Astrocyte of the spinal cord (primary cell): Measurements from ENCODE around the gene ALDH1A3.
A peak's percentile ranks its signal among the peaks of the same experiment; 100 is the strongest.

Experiments
- DNase-seq: peaks from one replicate; pipeline ENCODE4 v3.0.0; 2011; ENCODE audit warnings: low read depth, low spot score
- H3K4me3 ChIP-seq: 2 replicates; pipeline ENCODE4 v1.5.1; 2011; ENCODE audit warnings: low read depth, mild to moderate bottlenecking, low read length, moderate library complexity
- CTCF ChIP-seq: IDR thresholded peaks from 2 replicates; pipeline ENCODE4 v1.5.1; 2012; ENCODE audit warnings: low read depth, mild to moderate bottlenecking, low read length, inconsistent platforms
- in situ Hi-C: cut with HindIII; loops from 2 replicates; pipeline ENCODE4 v1.10.0; 2017; ENCODE audit warnings: low sequenced_read_pairs

The ALDH1A3 gene

GRCh38 chr15:100875976-100876375 is 3.7 kb upstream of the ALDH1A3 start:
- TF ChIP-seq CTCF = no peak
- in situ Hi-C loops = no loop called here
- DNase-seq = no peak
- H3K4me3 ChIP-seq = no peak overlapping the region

GRCh38 chr15:100877551-100877950 is 2.1 kb upstream of the ALDH1A3 start:
- in situ Hi-C loops = no loop called here
- DNase-seq = no peak
- TF ChIP-seq CTCF = no peak
- no peak overlapping the region for H3K4me3 ChIP-seq

- TF ChIP-seq CTCF = no peak
- in situ Hi-C loops = no loop called here
- no peak overlapping the region for H3K4me3 ChIP-seq
- no peak for DNase-seq
Measured at GRCh38 chr15:100878130-100878529, 1.5 kb upstream of the ALDH1A3 start.

- no peak for TF ChIP-seq CTCF
- no peak for DNase-seq
- H3K4me3 ChIP-seq = peak overlapping the region; percentile 18
- in situ Hi-C loops = no loop called here
Measured at GRCh38 chr15:100878648-100879047, 983 bp upstream of the ALDH1A3 start.

GRCh38 chr15:100879061-100879463 is 569 bp upstream of the ALDH1A3 start:
- H3K4me3 ChIP-seq = peak overlapping the region; percentile 48
- in situ Hi-C loops = no loop called here
- DNase-seq = no peak
- TF ChIP-seq CTCF = no peak

GRCh38 chr15:100880139-100880896 is 687 bp downstream of the ALDH1A3 start:
- peak; percentile 35 for DNase-seq
- in situ Hi-C loops = no loop called here
- TF ChIP-seq CTCF = no peak

More at GRCh38 chr15:100880139-100880896, 687 bp downstream of the ALDH1A3 start:
- peak overlapping the region; percentile 48 for H3K4me3 ChIP-seq
